ENCODE results near the gene CEND1.

The CEND1 gene

DNA sequence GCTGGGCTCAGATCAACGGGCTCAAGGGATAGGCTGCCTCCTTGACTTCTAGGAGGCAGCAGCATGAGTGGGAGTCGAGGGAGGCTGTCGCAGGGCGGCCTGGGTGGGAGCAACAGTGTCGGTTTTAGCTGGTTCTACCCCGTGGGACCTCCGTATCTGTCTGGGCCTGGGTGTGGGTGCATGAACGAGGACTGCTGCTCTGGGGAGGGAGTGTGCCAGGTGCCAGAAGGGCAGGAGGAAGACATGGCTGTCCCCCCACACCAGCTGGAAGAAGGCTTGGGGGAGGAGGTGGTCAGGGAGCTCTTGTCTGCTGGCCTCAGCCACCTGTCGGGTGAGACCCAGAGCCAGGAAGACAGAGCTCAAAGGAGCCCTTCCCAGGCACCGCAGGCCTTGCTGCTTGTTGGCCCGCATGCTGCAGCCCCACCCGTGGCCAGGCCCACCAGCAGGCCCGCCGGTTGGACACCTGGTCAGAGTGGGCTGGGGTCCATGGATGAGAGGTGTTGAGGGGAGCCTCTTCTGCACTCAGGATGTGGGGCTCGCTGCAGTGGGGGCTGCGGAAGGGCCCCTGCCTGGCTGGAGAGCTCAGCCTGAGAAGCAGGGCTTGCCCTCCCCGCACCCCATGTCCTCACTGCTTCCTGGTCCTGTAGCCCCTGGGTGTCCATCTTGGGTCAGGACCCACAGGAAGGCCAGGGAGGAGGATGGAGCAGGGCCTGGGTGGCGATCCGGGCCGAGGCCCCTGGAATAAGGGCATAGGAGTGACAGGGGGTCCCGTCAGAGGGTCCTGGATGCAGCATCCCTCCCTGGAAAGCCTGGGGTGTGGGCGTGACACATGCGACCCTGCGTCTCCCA, 3.4 kb downstream of the CEND1 start:
- no peak for FAIRE-seq
- no peak for DNase-seq (ENCODE audit: extremely low spot score, insufficient read length, low read depth)

GRCh38 chr11:783581-784015, 6.3 kb downstream of the CEND1 start:
- DNase-seq (ENCODE audit: extremely low spot score, insufficient read length, low read depth) (no peak), FAIRE-seq (no peak)

DNA sequence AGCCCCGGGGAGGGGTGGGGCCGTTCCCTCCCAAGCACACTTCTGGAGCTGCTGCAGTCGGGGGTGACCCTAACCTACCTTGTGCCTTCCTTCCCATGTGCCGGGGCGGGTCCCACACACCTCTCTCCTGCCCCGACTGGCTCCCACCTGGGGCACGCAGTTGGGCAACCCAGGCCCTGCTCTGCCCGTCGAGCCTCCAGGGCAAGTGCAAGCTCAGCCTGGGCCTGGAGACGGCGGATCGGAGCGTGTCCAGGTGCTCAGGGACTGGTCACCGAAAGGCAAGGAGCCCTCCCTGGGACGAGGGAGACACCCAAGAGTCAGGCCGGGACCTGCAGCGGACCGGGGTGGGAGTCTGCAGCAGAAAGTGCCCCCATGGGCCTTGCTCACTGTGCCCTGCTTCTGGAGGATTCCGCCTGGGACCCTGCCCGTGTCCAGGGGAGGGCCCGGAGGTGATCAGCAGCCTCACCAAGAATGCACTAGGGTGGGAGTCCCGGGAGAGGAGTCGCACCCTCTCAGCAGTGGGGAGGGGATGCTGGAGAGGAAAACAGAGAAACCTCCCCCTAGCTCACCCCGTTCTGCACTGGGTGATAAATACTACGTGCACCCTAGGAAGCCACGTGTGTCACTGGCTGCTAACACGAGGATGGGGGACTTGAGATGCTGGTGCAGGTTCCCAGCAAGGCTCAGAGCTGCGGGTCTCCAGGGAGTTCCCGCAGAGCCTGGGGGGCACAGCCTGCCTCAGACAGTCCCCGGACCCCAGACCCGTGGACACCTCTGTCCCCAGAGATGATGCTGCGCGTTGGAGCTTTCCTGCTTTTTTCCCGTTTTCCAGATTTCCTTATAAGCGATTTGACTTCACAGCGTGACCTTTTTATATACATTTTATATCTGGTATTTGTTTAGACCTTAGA, 7.4 kb downstream of the CEND1 start:
- FAIRE-seq (no peak), DNase-seq (ENCODE audit: extremely low spot score, insufficient read length, low read depth) (no peak)

DNA sequence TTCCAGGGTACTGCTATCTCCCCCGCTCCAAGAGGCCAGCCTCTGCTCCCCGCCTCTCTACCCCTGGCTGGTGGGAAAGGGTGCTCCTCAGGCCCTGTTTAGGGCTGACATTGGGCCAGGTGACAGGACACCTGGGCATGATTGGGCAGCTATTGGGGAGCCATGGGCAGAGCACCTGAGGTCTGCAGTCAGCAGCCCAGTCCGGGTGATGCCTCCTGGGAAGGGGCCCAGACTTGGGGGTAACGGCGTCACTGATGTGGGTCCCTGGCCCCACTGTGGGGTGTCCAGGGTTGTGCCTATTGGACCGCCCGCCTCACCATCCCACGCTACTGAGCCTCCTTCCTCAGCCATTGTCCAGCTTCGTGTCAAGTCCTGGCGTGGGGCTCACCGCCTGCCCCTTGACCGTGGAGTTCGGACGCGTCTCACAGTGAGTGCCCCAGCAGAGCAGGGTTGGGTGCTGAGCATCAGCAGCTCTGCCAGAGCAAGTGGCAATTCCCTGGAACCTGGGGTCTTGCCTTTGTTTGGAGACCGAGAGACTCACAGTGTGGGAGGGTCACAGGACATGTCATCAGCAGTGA, 9.8 kb downstream of the CEND1 start:
- DNase-seq (ENCODE audit: extremely low spot score, insufficient read length, low read depth) (no peak), FAIRE-seq (no peak)

DNA sequence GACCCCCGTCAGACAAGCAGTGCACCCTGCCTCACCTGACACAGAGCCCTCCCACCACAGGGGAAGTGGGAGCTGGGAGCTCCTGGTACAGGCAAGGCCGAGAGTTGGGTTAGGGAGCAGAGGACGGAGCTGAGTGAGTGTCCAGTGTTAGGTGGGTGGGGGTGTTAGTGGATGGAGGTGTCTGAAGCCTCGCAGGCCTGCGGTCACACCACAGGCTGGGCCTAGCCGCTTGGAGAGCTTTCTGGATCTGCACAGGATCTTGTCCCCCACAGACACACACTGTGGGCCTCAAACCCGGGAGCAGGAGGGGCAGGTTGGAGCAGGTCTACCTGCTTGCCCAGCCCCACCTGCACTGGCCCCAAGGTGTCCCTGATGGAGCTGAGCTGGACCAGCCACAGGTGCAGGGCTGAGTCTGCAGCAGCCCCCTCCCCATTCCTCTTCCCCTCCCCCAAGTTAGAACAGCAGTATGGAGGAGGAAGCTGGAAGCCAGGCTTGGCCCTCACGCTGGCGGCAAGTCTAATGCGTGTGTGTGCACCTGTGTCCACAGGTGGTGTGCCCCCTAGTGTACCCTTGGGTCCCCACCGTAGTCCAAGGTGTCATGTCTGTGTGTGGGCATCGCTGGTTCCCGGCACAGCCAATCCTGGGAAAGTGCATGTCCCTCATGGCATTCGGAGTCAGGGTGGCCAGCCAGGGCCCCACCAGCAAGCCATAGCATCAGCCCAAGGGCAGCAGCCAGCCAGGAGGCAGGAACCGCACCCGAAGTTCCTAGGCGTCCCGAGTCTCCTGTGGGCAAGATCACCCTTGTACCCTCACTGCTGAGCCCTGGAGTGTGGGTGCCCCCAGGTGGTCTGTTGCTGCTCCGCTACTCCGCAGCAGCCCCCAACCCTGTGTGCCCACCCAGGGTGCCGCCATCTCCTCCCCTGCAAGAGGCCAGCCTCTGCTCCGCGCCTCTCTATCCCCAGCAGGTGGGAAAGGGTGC, 10.6 kb downstream of the CEND1 start:
- FAIRE-seq (no peak), DNase-seq (ENCODE audit: extremely low spot score, insufficient read length, low read depth) (no peak)

GRCh38 chr11:777288-778255, 12.3 kb downstream of the CEND1 start, which contains the start of gene GATD1:
Gene GATD1, minus strand, starts transcription at chr11:777487. Its CDS starts 25 bp downstream, at chr11:777462.
- DNase-seq (ENCODE audit: extremely low spot score, insufficient read length, low read depth) = peak; percentile 100

DNA sequence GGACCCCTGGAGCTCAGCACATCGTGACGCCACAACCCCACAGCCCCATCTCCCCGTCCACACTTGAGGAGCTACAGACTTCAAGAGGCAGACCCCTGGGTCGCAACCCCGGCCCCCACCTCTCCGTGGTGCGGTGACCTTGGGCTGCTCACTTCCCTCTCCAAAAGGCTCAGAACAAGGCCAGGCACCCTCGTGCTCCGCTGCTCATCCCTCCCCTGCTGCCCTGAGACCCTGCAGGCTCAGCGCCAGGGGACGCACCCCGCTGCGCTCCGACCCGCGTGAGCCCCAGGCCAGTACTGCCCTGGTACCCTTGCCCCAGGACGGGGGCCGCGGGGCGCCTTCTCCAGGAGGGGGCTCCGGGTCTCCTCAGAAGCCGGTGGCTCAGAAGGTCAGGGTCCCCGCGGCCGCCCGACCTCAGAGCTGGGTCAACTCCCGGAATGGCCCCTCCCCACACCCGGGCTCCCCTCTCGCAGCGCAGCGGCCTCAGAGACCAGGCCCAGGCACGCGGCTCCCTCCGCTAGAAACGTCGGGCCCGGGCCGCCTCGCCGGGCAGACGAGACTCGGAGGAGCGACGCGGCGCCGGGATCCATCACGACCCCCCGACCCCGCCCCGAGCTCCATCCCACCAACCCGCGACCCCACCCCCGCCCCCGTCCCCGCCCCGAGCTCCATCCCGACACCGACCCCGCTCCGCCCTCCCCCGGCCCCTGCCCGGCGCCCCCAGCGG, 13.2 kb downstream of the CEND1 start:
- DNase-seq (ENCODE audit: extremely low spot score, insufficient read length, low read depth) (no peak), FAIRE-seq (peak; percentile 35)

More at GRCh38 chr11:777288-778255, 12.3 kb downstream of the CEND1 start, which contains the start of gene GATD1:
- FAIRE-seq = peak; percentile 90

DNA sequence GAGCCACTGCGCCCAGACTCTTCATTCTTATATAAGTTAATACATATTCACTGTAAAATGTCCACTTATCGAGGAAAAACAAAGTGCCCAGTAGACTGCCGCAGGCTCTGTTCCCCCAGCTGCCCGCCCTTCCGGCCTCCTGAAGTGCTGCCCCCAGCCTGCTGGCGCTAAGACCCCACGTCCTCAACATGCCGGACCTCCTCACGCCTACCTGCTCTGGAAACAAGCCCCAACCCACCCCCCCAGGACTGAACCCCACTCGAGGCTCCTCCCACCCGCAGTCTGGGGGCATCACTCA, 13.7 kb downstream of the CEND1 start:
- no peak for FAIRE-seq

GRCh38 chr11:774873-775592, 14.9 kb downstream of the CEND1 start:
- no peak for DNase-seq (ENCODE audit: extremely low spot score, insufficient read length, low read depth)
- FAIRE-seq = no peak

More for the DNA sequence above, 13.7 kb downstream of the CEND1 start:
- no peak for DNase-seq (ENCODE audit: extremely low spot score, insufficient read length, low read depth)

DNA sequence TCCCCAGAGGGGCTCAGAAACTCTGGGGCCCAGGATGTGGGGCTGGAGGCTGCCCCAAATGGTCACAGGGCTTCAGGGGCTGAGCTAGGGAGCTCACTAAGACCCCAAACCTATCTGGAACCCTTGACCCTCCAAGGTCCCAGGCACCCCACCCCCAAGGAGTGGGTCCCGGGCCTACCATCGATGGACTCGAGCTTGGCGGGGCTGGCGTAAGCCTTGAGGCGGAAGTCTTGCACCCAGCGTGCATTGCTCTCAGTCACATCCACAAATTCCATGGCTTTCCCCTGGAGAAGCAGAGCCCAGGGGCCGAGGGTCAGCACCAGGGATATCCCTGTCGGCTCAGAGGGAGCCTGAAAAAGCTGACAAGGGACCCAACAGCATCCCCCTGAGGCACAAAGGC, 16.1 kb downstream of the CEND1 start:
- no peak for DNase-seq (ENCODE audit: extremely low spot score, insufficient read length, low read depth)
- no peak for FAIRE-seq

DNA sequence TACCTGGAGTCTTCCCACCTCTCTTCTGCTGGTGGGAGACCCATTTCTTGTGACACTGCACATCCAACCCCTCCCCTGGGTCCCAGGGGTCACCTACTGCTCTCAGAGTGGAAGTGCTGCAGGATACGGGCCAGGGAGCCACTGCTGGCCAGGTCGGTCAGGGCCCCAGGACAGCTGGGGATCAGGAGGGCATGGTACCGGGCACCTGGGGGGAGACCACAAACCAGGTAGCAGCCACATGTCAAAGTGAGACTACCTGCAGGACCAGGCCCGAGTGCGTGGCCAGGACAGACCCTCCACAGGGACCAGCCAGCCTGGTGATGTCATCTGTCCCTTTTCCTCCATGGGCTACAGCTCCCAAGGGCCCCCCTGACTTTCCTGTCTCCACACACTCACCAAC, 16.5 kb downstream of the CEND1 start:
- FAIRE-seq (no peak), DNase-seq (ENCODE audit: extremely low spot score, insufficient read length, low read depth) (no peak)

- FAIRE-seq (no peak), DNase-seq (ENCODE audit: extremely low spot score, insufficient read length, low read depth) (no peak)
These were observed 17.2 kb downstream of the CEND1 start for GRCh38 chr11:772429-773390.

DNA sequence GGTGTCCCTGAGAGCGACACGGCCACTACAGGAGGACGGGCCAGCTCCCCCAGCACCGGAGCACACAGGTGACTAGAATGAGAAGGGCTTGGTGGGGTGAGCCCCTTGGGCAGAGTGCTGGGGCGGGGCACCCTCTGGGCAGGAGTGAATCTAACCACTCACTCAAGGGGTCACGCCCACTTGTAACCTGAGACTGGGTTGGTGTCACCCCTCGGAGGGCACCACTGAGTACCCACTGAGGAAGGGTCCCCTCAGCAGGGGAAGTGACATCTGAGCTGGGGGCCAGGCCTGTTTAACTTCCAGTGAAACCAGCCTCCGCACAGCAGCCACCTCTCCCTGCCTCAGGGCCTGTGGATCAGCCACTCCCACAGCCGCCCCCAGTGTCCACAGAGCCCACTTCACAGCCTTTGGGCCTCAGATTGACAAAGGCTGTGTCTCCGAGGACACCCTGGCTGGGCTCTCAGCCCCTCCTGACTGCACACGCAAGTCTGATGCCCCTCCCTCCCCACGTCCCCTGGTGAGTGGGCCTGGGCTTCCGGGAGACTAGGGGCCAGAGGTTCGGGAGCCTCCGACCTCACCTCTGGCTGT, 18.2 kb downstream of the CEND1 start:
- FAIRE-seq = no peak
- DNase-seq (ENCODE audit: extremely low spot score, insufficient read length, low read depth) = no peak

GRCh38 chr11:770642-771616, 19.0 kb downstream of the CEND1 start:
- FAIRE-seq (no peak), DNase-seq (ENCODE audit: extremely low spot score, insufficient read length, low read depth) (no peak)
